ENCODE measurements around the gene SFTPA2.
"Not testable (repeated sequence)": the region's sequence is repeated elsewhere in the genome, so short reads cannot be mapped to it uniquely, and the experiment has no call there.

Gene SFTPA2

DNA sequence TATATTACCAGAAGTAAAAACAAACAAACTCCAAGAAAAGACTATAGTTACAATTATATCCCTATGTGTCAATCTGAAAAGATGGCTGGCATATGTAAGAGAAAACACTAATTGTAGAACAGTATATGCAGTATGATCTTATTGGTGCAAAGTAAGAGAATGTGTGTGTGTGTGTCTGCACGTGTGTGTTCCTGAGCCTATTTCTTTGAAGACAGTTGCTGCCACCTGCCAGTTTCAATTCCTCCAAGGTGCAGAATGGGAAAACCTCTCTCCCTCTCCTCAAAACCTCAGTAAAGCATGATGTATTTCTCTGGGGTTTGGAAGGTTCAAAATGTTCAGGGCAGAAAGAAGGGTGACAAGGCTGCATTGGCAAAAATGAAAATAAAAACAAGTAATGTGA lies 41.7 kb upstream of the SFTPA2 start:
- Histone ChIP-seq H3K4me3 (ENCODE audit: low read depth, low read length) (no peak overlapping the region), H3K4me1 (ENCODE audit: control insufficient read depth, insufficient read depth, low read length) (no peaks in the 10 kb centered on the region), H3K36me3 (ENCODE audit: control insufficient read depth in 2 of 2, insufficient read depth in 1 of 2, low read length in 2 of 2) (no peaks in the 10 kb centered on the region), H3K9me3 (ENCODE audit: control insufficient read depth, insufficient read depth, low read depth, low read length) (no peaks in the 10 kb centered on the region), H3K27ac (ENCODE audit: extremely low read depth, low read depth, low read length) (no peak overlapping the region)
- no peak for TF ChIP-seq ZNF426 (tag by site-specific recombination; IDR thresholded peaks at IDR 0.05)
- TF ChIP-seq ZNF138 (tag by site-specific recombination; IDR thresholded peaks at IDR 0.05; ENCODE audit: borderline replicate concordance), result no peak
- TF ChIP-seq, protein P1, sequence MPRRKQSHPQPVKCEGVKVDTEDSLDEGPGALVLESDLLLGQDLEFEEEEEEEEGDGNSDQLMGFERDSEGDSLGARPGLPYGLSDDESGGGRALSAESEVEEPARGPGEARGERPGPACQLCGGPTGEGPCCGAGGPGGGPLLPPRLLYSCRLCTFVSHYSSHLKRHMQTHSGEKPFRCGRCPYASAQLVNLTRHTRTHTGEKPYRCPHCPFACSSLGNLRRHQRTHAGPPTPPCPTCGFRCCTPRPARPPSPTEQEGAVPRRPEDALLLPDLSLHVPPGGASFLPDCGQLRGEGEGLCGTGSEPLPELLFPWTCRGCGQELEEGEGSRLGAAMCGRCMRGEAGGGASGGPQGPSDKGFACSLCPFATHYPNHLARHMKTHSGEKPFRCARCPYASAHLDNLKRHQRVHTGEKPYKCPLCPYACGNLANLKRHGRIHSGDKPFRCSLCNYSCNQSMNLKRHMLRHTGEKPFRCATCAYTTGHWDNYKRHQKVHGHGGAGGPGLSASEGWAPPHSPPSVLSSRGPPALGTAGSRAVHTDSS (tag by site-specific recombination; IDR thresholded peaks at IDR 0.05), result no peak
- no peak for TF ChIP-seq ZBTB1 (tag by site-specific recombination; IDR thresholded peaks at IDR 0.05)
- no peak for TF ChIP-seq OSR2 (tag by site-specific recombination; IDR thresholded peaks at IDR 0.05)
- no peak for TF ChIP-seq ZNF610 (tag by site-specific recombination; IDR thresholded peaks at IDR 0.05; ENCODE audit: borderline replicate concordance)
- no peak for TF ChIP-seq EGR2 (tag by site-specific recombination; IDR thresholded peaks at IDR 0.05; ENCODE audit: low read depth)
- TF ChIP-seq, protein P2, sequence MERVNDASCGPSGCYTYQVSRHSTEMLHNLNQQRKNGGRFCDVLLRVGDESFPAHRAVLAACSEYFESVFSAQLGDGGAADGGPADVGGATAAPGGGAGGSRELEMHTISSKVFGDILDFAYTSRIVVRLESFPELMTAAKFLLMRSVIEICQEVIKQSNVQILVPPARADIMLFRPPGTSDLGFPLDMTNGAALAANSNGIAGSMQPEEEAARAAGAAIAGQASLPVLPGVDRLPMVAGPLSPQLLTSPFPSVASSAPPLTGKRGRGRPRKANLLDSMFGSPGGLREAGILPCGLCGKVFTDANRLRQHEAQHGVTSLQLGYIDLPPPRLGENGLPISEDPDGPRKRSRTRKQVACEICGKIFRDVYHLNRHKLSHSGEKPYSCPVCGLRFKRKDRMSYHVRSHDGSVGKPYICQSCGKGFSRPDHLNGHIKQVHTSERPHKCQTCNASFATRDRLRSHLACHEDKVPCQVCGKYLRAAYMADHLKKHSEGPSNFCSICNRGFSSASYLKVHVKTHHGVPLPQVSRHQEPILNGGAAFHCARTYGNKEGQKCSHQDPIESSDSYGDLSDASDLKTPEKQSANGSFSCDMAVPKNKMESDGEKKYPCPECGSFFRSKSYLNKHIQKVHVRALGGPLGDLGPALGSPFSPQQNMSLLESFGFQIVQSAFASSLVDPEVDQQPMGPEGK (tag by site-specific recombination; IDR thresholded peaks at IDR 0.05), result no peak
- no peak for TF ChIP-seq ZNF10 (tag by site-specific recombination; IDR thresholded peaks at IDR 0.05)
- no peak for TF ChIP-seq ZNF571 (tag by site-specific recombination; IDR thresholded peaks at IDR 0.05)
- no peak for TF ChIP-seq YY1 (tag by site-specific recombination; IDR thresholded peaks at IDR 0.05)
- TF ChIP-seq ZSCAN23 (tag by site-specific recombination; IDR thresholded peaks at IDR 0.05), result no peak
- ChIA-PET POLR2A (no interaction called here), CTCF (no interaction called here)

DNA sequence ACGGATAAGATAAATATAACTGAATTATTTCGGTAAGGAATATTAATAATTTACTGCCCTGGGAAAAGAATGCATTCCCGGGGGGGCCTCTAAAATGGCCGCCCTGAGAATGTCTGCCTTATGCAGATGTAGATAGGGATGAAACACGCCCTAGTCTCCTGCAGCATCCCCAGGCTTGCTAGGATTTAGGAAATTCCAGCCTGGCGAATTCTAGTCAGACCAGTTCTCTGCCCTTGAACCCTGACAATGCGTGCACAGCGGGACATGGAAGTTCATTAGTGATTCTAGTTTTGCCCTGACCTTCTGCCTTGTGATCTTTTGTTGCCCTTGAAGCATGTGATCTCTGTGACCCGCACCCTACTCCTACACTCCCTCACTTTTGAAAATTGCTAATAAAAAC lies 39.4 kb upstream of the SFTPA2 start:
- H3K36me3 ChIP-seq (ENCODE audit: control insufficient read depth in 2 of 2, insufficient read depth in 1 of 2, low read length in 2 of 2); H3K4me1 ChIP-seq (ENCODE audit: control insufficient read depth, insufficient read depth, low read length); POLR2A ChIA-PET; H3K9me3 ChIP-seq (ENCODE audit: control insufficient read depth, insufficient read depth, low read depth, low read length); H3K4me3 ChIP-seq (ENCODE audit: low read depth, low read length); H3K27ac ChIP-seq (ENCODE audit: extremely low read depth, low read depth, low read length): not testable (repeated sequence)
- CTCF ChIA-PET, result interaction anchor here (0.6 kb wide), 1 partner anchor 343 kb away, joined by 5 read pairs; no protein-coding TSS in a partner anchor

DNA sequence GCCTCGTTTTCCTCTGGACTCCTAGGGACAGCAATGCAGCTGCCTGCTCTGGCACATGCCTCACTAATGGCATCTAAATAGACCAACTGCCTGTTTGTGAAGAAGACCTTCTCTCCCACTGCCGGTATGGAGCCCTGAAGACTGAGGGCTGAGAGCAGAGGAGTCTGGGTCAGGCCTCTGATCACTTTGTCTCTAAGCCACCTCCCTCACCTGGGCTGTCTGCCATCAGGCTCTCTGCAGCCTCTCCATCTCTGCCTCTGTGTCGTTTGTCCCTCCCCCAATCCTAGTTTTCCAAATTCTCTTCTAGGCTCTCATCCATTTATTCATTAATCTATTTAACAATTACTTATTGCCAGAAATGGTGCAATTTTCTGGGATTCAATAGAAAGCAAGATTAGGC lies 35.3 kb upstream of the SFTPA2 start:
- TF ChIP-seq, protein P3, sequence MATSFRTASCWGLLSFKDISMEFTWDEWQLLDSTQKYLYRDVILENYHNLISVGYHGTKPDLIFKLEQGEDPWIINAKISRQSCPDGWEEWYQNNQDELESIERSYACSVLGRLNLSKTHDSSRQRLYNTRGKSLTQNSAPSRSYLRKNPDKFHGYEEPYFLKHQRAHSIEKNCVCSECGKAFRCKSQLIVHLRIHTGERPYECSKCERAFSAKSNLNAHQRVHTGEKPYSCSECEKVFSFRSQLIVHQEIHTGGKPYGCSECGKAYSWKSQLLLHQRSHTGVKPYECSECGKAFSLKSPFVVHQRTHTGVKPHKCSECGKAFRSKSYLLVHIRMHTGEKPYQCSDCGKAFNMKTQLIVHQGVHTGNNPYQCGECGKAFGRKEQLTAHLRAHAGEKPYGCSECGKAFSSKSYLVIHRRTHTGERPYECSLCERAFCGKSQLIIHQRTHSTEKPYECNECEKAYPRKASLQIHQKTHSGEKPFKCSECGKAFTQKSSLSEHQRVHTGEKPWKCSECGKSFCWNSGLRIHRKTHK (tag by site-specific recombination; IDR thresholded peaks at IDR 0.05), result no peak
- TF ChIP-seq ZNF112 (tag by site-specific recombination; IDR thresholded peaks at IDR 0.05), result no peak
- TF ChIP-seq ZNF768 (tag by site-specific recombination; IDR thresholded peaks at IDR 0.05), result no peak
- TF ChIP-seq ZNF560 (tag by site-specific recombination; IDR thresholded peaks at IDR 0.05; ENCODE audit: borderline replicate concordance), result no peak
- no peak for TF ChIP-seq ZNF792 (tag by site-specific recombination; IDR thresholded peaks at IDR 0.05)
- TF ChIP-seq ZBTB8A (tag by site-specific recombination; IDR thresholded peaks at IDR 0.05), result no peak
- H3K4me3 ChIP-seq (ENCODE audit: low read depth, low read length), result no peak overlapping the region
- ChIA-PET CTCF (no interaction called here), POLR2A (no interaction called here)
- no peak overlapping the region for H3K27ac ChIP-seq (ENCODE audit: extremely low read depth, low read depth, low read length)
- no peaks in the 10 kb centered on the region for H3K36me3 ChIP-seq (ENCODE audit: control insufficient read depth in 2 of 2, insufficient read depth in 1 of 2, low read length in 2 of 2)
- no peaks in the 10 kb centered on the region for H3K4me1 ChIP-seq (ENCODE audit: control insufficient read depth, insufficient read depth, low read length)
- H3K9me3 ChIP-seq (ENCODE audit: control insufficient read depth, insufficient read depth, low read depth, low read length), result no peaks in the 10 kb centered on the region

DNA sequence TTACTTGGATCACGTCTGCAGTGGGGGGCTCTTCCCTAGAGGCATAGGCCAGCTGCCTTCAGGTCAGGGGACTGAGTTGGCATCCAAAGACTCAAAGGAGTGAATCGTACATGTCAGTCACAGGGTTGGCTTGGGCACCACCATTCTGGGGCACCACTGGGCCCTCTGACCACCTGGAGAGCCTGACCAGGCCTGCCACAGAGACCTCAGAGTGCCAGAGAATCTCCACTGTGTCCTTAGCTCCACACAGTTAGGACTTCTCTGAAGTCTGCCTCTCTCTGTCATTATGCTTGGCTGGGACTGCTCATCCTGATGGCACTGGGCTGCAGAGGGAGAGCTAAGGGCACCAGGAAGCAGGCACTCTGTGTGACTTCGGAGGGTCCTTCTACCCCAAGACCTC lies 34.4 kb upstream of the SFTPA2 start:
- POLR2A ChIA-PET; H3K4me3 ChIP-seq (ENCODE audit: low read depth, low read length); H3K36me3 ChIP-seq (ENCODE audit: control insufficient read depth in 2 of 2, insufficient read depth in 1 of 2, low read length in 2 of 2); H3K9me3 ChIP-seq (ENCODE audit: control insufficient read depth, insufficient read depth, low read depth, low read length); H3K4me1 ChIP-seq (ENCODE audit: control insufficient read depth, insufficient read depth, low read length); H3K27ac ChIP-seq (ENCODE audit: extremely low read depth, low read depth, low read length): not testable (repeated sequence)
- CTCF ChIA-PET, result interaction anchor here (0.6 kb wide), 1 partner anchor 14 kb away, joined by 3 read pairs; no protein-coding TSS in a partner anchor
